SH-SY5Y (cell line): Measurements from ENCODE around the gene SPINT4.

Experiments used
- GATA2 ChIP-seq: IDR thresholded peaks from 2 replicates; pipeline ENCODE4 v1.6.1; 2011; ENCODE audit warnings: mild to moderate bottlenecking, low read depth, low read length
- GATA3 ChIP-seq: IDR thresholded peaks from 2 replicates; pipeline ENCODE4 v1.6.1; 2011; ENCODE audit warnings: low read depth, mild to moderate bottlenecking, low read length, moderate library complexity

GRCh38 chr20:45752746-45753145 is 30.6 kb downstream of the SPINT4 start:
- TF ChIP-seq GATA2 (no peak), GATA3 (no peak)
